Measurements from ENCODE around the gene TMEM209.

TMEM209 gene

DNA sequence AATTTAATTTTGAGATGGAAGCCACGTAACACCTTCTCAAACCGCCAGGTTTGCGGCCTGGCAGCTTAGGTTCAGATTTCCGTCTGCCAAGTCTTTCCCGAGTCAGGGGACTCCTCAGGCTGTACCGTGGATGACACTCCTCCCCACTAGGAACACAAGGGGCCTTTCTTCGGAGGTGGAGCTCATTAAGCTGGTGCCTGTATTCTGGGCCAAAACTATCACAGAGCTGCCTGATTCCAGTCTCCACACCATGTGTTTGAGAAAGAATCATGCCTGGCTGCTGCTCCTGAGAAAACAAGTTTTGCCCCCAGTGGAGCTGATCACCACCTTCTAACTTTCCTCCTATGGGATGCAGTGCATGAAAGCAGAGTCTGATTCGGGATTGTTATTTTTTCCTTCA lies 44.8 kb downstream of the TMEM209 start:
- TF ChIP-seq, protein P1, sequence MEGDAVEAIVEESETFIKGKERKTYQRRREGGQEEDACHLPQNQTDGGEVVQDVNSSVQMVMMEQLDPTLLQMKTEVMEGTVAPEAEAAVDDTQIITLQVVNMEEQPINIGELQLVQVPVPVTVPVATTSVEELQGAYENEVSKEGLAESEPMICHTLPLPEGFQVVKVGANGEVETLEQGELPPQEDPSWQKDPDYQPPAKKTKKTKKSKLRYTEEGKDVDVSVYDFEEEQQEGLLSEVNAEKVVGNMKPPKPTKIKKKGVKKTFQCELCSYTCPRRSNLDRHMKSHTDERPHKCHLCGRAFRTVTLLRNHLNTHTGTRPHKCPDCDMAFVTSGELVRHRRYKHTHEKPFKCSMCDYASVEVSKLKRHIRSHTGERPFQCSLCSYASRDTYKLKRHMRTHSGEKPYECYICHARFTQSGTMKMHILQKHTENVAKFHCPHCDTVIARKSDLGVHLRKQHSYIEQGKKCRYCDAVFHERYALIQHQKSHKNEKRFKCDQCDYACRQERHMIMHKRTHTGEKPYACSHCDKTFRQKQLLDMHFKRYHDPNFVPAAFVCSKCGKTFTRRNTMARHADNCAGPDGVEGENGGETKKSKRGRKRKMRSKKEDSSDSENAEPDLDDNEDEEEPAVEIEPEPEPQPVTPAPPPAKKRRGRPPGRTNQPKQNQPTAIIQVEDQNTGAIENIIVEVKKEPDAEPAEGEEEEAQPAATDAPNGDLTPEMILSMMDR (IDR thresholded peaks at IDR 0.05), result no peak

DNA sequence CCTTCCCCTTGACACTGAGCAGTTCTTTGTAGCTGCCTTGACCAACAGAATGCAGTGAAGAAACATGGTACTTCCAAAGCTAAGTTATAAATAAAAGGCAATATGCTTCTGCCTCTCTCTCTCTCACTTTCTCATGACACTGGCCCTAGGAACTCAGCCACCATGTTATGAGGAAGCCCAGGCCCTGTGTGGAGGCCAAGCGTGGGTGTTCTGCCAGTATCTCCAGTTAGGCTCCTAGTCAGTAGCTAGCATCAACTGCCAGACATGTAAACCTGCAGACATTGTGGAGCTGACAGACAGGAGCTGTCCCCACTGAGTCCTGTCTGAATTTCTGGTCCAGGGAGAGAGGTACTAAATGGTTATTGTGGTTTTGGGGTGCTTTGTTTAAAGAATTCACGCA lies 45.2 kb downstream of the TMEM209 start:
- TF ChIP-seq, protein P1 (IDR thresholded peaks at IDR 0.05), result no peak

DNA sequence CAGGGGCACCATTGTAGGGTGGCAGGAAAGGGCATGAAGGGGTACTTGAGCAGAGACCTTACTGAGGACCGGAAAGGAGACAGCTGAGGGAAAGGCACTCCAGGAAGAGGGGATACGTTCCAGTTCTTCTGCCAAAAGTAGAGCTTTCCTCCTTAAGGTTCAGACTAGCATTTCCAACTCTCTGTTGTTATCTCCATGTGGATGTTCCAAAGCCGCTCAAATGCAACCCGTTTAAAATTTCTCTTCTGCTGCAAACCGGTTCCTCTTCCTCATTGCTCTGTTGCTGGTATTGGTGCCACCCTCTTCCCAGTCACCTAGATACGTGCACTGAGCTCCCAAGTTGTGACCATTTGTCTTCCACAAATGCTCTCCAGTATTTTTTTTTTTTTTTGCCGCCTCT lies 47.5 kb downstream of the TMEM209 start:
- TF ChIP-seq, protein P1 (IDR thresholded peaks at IDR 0.05), result no peak

DNA sequence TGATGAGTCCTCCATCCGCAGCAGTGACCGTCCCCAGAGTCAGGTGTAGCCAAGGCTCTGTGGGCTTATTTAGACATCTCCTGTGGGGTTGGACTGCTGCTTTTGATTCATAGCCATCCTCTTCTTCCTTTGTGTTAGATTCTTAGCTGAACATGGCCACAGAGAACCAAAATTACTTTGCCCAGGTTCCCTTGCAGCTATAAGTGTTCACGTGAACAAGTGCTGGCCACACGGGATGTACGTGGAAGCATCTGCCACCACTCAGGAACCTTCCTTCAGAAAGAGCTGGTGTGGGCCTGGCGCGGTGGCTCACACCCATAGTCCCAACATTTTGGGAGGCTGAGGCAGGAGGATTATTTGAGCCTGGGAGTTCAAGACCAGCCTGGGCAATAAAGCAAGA lies 49.1 kb downstream of the TMEM209 start:
- TF ChIP-seq, protein P1 (IDR thresholded peaks at IDR 0.05), result no peak

DNA sequence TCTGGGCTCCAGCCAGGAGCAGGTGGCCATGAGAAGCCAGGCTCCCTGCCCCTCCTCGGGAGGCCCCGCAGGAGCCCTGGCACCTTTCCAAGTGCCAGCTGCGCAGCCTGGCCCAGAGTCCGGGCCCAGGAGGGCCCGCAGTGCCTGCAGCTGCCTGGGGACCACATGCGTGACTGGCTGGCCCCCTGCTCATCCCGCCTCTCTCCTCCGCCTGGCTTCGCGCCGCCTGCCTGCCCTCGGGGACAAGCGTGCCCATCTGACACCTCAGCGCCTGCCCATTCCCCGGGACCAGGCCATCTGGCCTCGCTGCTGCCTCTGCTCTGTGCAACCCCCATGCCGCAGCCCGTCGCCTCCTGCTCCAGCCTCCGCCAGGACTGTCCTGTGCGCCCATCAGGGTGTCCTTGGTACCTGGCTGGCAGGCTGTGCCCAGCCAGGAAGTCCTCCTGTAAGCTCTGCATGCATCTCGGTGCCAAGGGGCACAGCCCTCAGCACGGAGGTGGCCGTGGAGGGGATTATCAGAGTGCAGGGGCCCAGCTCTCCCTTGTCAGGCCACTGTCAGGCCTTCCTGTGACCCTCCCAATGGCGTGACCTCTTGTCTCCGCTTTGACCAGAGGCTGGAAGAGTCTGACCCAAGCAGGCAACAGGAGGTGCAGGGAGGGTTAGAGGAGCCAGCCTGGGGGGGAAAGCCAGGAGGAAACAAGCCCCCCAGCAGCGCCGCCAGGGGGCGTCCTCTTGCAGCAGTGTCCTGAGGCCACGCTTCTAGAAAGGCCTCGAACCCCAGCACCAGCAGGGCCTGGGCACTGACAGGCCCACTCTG lies 50.5 kb downstream of the TMEM209 start:
- TF ChIP-seq, protein P1 (IDR thresholded peaks at IDR 0.05), result peak; percentile 48

DNA sequence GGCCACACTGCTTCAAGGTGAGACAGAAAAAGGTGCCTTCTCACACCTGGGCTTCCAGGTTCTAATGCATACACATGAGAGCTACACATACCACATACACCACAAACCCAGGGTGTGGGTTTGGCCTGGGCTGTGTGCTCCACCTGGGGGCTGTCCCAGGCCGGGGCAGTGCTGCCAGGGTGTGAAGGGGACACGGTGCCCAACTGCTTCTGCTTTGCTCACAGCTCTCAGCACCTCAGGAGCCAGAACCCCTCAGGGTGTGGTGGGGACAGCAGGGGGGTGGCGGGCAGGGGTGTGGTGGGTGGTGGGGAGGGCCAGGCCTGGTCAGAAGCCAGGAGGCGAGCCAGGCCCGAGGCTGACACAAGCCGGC lies 51.1 kb downstream of the TMEM209 start:
- TF ChIP-seq, protein P1 (IDR thresholded peaks at IDR 0.05), result no peak

DNA sequence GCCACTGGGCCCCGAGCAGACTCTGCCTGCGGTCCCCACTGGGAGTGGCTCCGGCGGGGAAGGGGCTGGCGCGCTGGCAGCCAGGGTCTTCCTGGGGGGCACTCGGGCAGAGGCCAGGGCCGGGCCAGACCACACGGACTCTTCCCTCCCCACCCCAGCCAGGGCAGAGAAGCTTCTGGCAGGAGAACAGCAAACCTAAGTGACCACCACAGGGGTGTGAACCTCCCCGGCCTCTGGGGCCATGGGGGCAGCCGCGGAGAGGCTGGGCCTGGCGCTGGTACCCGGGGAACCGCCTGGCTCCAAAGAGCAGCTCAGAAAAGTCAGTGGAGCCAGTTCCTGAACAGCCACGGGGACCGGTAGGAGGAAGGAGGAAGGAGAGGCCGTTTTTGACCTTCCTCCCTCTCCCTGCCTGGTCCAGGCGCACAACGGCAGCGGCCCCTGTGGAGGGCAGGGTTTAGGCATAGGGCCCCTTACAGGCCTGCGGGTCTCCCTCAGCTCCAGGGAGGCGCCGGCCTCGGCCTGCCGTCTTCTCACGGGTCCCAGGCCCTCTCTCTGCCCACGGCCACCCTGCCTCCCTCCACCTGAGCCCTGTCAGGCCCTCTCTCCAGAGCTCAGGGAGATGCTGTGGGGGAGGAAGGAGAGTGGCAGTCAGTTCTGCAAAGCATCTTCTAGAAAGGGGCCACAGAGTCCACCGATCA lies 51.8 kb downstream of the TMEM209 start:
- TF ChIP-seq, protein P1 (IDR thresholded peaks at IDR 0.05), result no peak
